Hepatocyte (in vitro differentiated cells): ENCODE measurements around the gene PLCB4. TPM values are rescaled to one million over a fixed set of nuclear protein-coding genes. Genes with fewer than 3 reads are reported as not detected.

Experiments used
- DNase-seq: peaks from one replicate; pipeline ENCODE4 v3.0.0-alpha.2; 2016; ENCODE audit warnings: low spot score
- H2AFZ ChIP-seq: fragments of 200-600 bp; sonication (generic); 2 replicates; pipeline ENCODE4 v1.6.0; 2016; ENCODE audit warnings: antibody characterized with exemption, mild to moderate bottlenecking
- H3K27ac ChIP-seq: fragments of 200-600 bp; sonication (generic); 2 replicates; pipeline ENCODE4 v1.5.1; 2016; ENCODE audit warnings: mild to moderate bottlenecking
- H3K27me3 ChIP-seq: fragments of 200-600 bp; sonication (generic); 2 replicates; pipeline ENCODE4 v1.6.1; 2016
- H3K36me3 ChIP-seq: fragments of 200-600 bp; sonication (generic); replicated peaks from 2 replicates; pipeline ENCODE4 v1.5.1; 2016; ENCODE audit warnings: low read depth; ENCODE audit not compliant: insufficient read depth
- H3K4me1 ChIP-seq: fragments of 200-600 bp; sonication (generic); 2 replicates; pipeline ENCODE4 v1.5.1; 2016; ENCODE audit warnings: mild to moderate bottlenecking, moderate library complexity; ENCODE audit not compliant: insufficient read depth
- H3K4me2 ChIP-seq: fragments of 200-600 bp; sonication (generic); 2 replicates; pipeline ENCODE4 v1.6.0; 2016
- H3K4me3 ChIP-seq: fragments of 200-600 bp; sonication (generic); 2 replicates; pipeline ENCODE4 v1.5.1; 2016; ENCODE audit warnings: mild to moderate bottlenecking
- H3K79me2 ChIP-seq: fragments of 200-600 bp; sonication (generic); 2 replicates; pipeline ENCODE4 v1.6.0; 2017; ENCODE audit warnings: mild to moderate bottlenecking
- H3K9me2 ChIP-seq: fragments of 200-600 bp; sonication (generic); replicated peaks from 2 replicates; pipeline ENCODE4 v1.6.0; 2017; ENCODE audit warnings: mild to moderate bottlenecking; ENCODE audit not compliant: insufficient read depth
- H3K9me3 ChIP-seq: fragments of 200-600 bp; sonication (generic); 2 replicates; pipeline ENCODE4 v1.5.1; 2016; ENCODE audit warnings: low read depth, mild to moderate bottlenecking
- H4K20me1 ChIP-seq: fragments of 200-600 bp; sonication (generic); 2 replicates; pipeline ENCODE4 v1.6.0; 2016; ENCODE audit warnings: mild to moderate bottlenecking; ENCODE audit not compliant: insufficient read depth, poor library complexity, severe bottlenecking
- CTCF ChIP-seq: fragments of 200-600 bp; sonication (generic); IDR thresholded peaks from 2 replicates; pipeline ENCODE4 v1.5.1; 2016; ENCODE audit warnings: antibody characterized with exemption, mild to moderate bottlenecking; ENCODE audit not compliant: poor library complexity
- EZH2 ChIP-seq: fragments of 200-600 bp; sonication (generic); IDR thresholded peaks from 2 replicates; pipeline ENCODE4 v1.6.1; 2016; ENCODE audit warnings: antibody characterized with exemption, mild to moderate bottlenecking, borderline replicate concordance
- EZH2phosphoT487 ChIP-seq: fragments of 200-600 bp; sonication (generic); IDR thresholded peaks from one replicate; pipeline ENCODE4 v1.6.1; 2018; ENCODE audit warnings: antibody characterized with exemption, mild to moderate bottlenecking, low read depth, moderate library complexity; ENCODE audit not compliant: unreplicated experiment, severe bottlenecking
- WGBS: methylation state at CpG from one replicate; pipeline ENCODE4 v1.1.6; 2016; ENCODE audit warnings: low lambda C conversion rate; ENCODE audit errors: missing lambda C conversion rate; 5-methylcytosine and 5-hydroxymethylcytosine counted together
- polyA plus RNA-seq: library from polyadenylated mRNA; unstranded; fragments of >200 nt; fragmentation: Nextera tagmentation; extraction: Ambion mirVana; gene quantifications from 2 replicates; pipeline ENCODE4 v1.2.1, GENCODE V29; 2016
- total RNA-seq: library from RNA; depleted of rRNA; stranded (reverse); fragments of >200 nt; gene quantifications from 2 replicates; pipeline ENCODE4 v1.2.3, GENCODE V29; 2014

Gene PLCB4
- total and polyA plus RNA-seq, 2 experiments from 2014 or later, result 6.4 to 15.0 TPM

- Histone ChIP-seq H3K27ac (no peak overlapping the region), H3K9me2 (no peaks in the 10 kb centered on the region), H4K20me1 (no peaks in the 10 kb centered on the region), H3K4me3 (no peak overlapping the region), H3K4me1 (no peaks in the 10 kb centered on the region), H3K36me3 (no peaks in the 10 kb centered on the region), H3K27me3 (no peaks in the 10 kb centered on the region), H3K9me3 (no peaks in the 10 kb centered on the region), H3K4me2 (no peak overlapping the region), H2AFZ (no peak overlapping the region), H3K79me2 (no peaks in the 10 kb centered on the region)
- DNase-seq, result no peak
- TF ChIP-seq EZH2phosphoT487 (no peak), CTCF (no peak), EZH2 (no peak)
- WGBS, result 68% methylated on average over 1 of the region's 1 CpG
Observed at GRCh38 chr20:9287826-9288225, 218.9 kb downstream of the PLCB4 start.

DNA sequence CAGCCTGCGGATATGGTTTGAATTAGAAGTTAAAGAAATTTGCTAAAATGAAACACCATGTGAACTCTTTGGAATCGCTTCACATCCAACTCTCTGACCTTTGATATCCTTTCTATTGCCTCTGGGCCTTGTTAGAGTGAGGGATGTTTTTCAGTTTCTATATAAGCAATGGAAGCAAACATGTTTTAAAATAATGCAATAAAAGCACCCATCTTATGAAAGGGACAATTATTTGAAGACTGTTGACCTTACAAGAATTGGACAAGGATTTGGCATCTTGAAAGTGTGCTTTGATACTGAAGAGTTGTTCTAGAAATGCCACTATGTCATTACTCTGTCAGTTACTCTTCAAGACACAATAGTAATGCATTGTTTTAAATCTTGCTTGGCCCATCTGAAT lies 221.4 kb downstream of the PLCB4 start:
- Histone ChIP-seq H3K9me2 (no peaks in the 10 kb centered on the region), H3K9me3 (no peaks in the 10 kb centered on the region), H3K4me2 (no peak overlapping the region), H3K36me3 (no peaks in the 10 kb centered on the region), H3K27me3 (no peaks in the 10 kb centered on the region), H2AFZ (no peak overlapping the region), H3K79me2 (no peaks in the 10 kb centered on the region), H4K20me1 (no peaks in the 10 kb centered on the region), H3K4me1 (no peaks in the 10 kb centered on the region), H3K4me3 (no peak overlapping the region), H3K27ac (no peak overlapping the region)
- no peak for DNase-seq
- no peak for TF ChIP-seq CTCF
- TF ChIP-seq EZH2phosphoT487, result no peak
- no peak for TF ChIP-seq EZH2
- WGBS, result 91% methylated on average over 2 of the region's 2 CpGs

DNA sequence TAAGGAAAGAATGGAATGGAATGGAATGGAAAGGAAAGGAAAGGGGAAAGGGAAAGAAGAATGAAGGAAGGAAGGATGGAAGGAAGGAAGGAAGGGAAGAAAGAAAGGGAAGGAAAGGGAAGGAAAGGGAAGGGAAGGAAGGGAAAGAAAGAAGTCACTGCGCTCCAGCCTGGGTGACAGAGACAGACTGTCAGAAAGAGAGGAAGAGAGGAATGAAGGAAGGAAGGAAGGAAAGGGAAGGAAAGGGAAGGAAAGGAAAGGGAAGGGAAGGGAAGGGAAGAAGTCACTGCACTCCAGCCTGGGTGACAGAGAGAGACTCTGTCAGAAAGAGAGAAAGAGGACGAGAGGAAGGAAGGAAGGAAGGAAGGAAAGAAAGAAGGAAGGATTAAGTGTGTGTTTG lies 224.3 kb downstream of the PLCB4 start:
- WGBS, result 100% methylated on average over 2 of the region's 2 CpGs

More for the DNA sequence above, 224.3 kb downstream of the PLCB4 start:
- no peak for DNase-seq
- no peak overlapping the region for H3K4me2 ChIP-seq
- TF ChIP-seq EZH2, result no peak
- no peak for TF ChIP-seq EZH2phosphoT487
- no peak for TF ChIP-seq CTCF
- H3K4me3 ChIP-seq, result no peak overlapping the region
- H3K9me2 ChIP-seq, result no peaks in the 10 kb centered on the region
- no peaks in the 10 kb centered on the region for H3K4me1 ChIP-seq
- H3K27me3 ChIP-seq, result no peaks in the 10 kb centered on the region
- H3K79me2 ChIP-seq, result no peaks in the 10 kb centered on the region
- no peaks in the 10 kb centered on the region for H4K20me1 ChIP-seq
- H3K27ac ChIP-seq, result no peak overlapping the region
- H2AFZ ChIP-seq, result no peak overlapping the region
- H3K36me3 ChIP-seq, result no peaks in the 10 kb centered on the region
- H3K9me3 ChIP-seq, result no peaks in the 10 kb centered on the region
